ENCODE data around the gene GDPD4.
A peak's percentile ranks its signal among the peaks of the same experiment; 100 is the strongest.

The GDPD4 gene

GRCh38 chr11:77188633-77189491 is 112.6 kb downstream of the GDPD4 start:
- Histone ChIP-seq H3K9me3 (ENCODE audit: severe bottlenecking) (no peaks in the 10 kb centered on the region), H3K4me3 (ENCODE audit: low read depth, low read length) (no peak overlapping the region), H3K27ac (no peak overlapping the region), H3K36me3 (peaks cover 79% of the 10 kb centered on the region), H3K27me3 (ENCODE audit: insufficient read depth, low read depth, severe bottlenecking) (no peaks in the 10 kb centered on the region)
- no peak for DNase-seq
- TF ChIP-seq CTCF (IDR thresholded peaks at IDR 0.05; ENCODE audit: low read depth, low read length) = no peak

GRCh38 chr11:77187776-77188632 is 113.5 kb downstream of the GDPD4 start:
- peaks cover 80% of the 10 kb centered on the region for H3K36me3 ChIP-seq
- no peak overlapping the region for H3K4me3 ChIP-seq (ENCODE audit: low read depth, low read length)
- no peaks in the 10 kb centered on the region for H3K9me3 ChIP-seq (ENCODE audit: severe bottlenecking)
- H3K27me3 ChIP-seq (ENCODE audit: insufficient read depth, low read depth, severe bottlenecking) = no peaks in the 10 kb centered on the region
- DNase-seq = peak; percentile 76
- H3K27ac ChIP-seq = no peak overlapping the region
- TF ChIP-seq CTCF (IDR thresholded peaks at IDR 0.05; ENCODE audit: low read depth, low read length) = peak; percentile 88

GRCh38 chr11:77187111-77187750 is 114.3 kb downstream of the GDPD4 start:
- no peak overlapping the region for H3K4me3 ChIP-seq (ENCODE audit: low read depth, low read length)
- peaks cover 83% of the 10 kb centered on the region for H3K36me3 ChIP-seq
- H3K27ac ChIP-seq = no peak overlapping the region
- H3K27me3 ChIP-seq (ENCODE audit: insufficient read depth, low read depth, severe bottlenecking) = no peaks in the 10 kb centered on the region
- no peaks in the 10 kb centered on the region for H3K9me3 ChIP-seq (ENCODE audit: severe bottlenecking)
- TF ChIP-seq CTCF (IDR thresholded peaks at IDR 0.05; ENCODE audit: low read depth, low read length) = no peak
- DNase-seq = no peak

- no peak for TF ChIP-seq CTCF (IDR thresholded peaks at IDR 0.05; ENCODE audit: low read depth, low read length)
- Histone ChIP-seq H3K9me3 (ENCODE audit: severe bottlenecking) (no peaks in the 10 kb centered on the region), H3K36me3 (peaks cover 82% of the 10 kb centered on the region), H3K27ac (no peak overlapping the region), H3K27me3 (ENCODE audit: insufficient read depth, low read depth, severe bottlenecking) (no peaks in the 10 kb centered on the region), H3K4me3 (ENCODE audit: low read depth, low read length) (no peak overlapping the region)
- no peak for DNase-seq
These were observed 115.2 kb downstream of the GDPD4 start for GRCh38 chr11:77186302-77186701.

GRCh38 chr11:77184136-77184860 is 117.2 kb downstream of the GDPD4 start:
- no peak overlapping the region for H3K4me3 ChIP-seq (ENCODE audit: low read depth, low read length)
- no peak for TF ChIP-seq CTCF (IDR thresholded peaks at IDR 0.05; ENCODE audit: low read depth, low read length)
- no peaks in the 10 kb centered on the region for H3K27me3 ChIP-seq (ENCODE audit: insufficient read depth, low read depth, severe bottlenecking)

More at GRCh38 chr11:77184136-77184860, 117.2 kb downstream of the GDPD4 start:
- Histone ChIP-seq H3K9me3 (ENCODE audit: severe bottlenecking) (no peaks in the 10 kb centered on the region), H3K27ac (no peak overlapping the region), H3K36me3 (peaks cover 82% of the 10 kb centered on the region)
- DNase-seq = no peak

Data from WERI-Rb-1 (cell line).